ENCODE data around the gene TSPAN6.

Gene TSPAN6

GRCh38 chrX:100636321-100636991 is at the start of gene TSPAN6:
TSPAN6 (minus strand) TSS chrX:100636806; CDS start chrX:100636694, 112 bp downstream.
- peak; percentile 96 for DNase-seq (ENCODE audit: low read depth, low spot score)

- DNase-seq (ENCODE audit: low read depth, low spot score): no peak
Measured at GRCh38 chrX:100685997-100686305, 49.3 kb upstream of the TSPAN6 start.

- DNase-seq (ENCODE audit: low read depth, low spot score): peak; percentile 88
Measured at GRCh38 chrX:100685284-100685996, 48.8 kb upstream of the TSPAN6 start.

GRCh38 chrX:100682939-100683338 is 46.3 kb upstream of the TSPAN6 start:
- DNase-seq (ENCODE audit: low read depth, low spot score): no peak

- DNase-seq (ENCODE audit: low read depth, low spot score): no peak
Measured at GRCh38 chrX:100681599-100681998, 45.0 kb upstream of the TSPAN6 start.

GRCh38 chrX:100680756-100681155 is 44.1 kb upstream of the TSPAN6 start:
- no peak for DNase-seq (ENCODE audit: low read depth, low spot score)

- DNase-seq (ENCODE audit: low read depth, low spot score): no peak
Measured at GRCh38 chrX:100677611-100678181, 41.1 kb upstream of the TSPAN6 start.

GRCh38 chrX:100674705-100675104 is 38.1 kb upstream of the TSPAN6 start:
- DNase-seq (ENCODE audit: low read depth, low spot score): no peak

GRCh38 chrX:100673397-100673953 is 36.9 kb upstream of the TSPAN6 start:
- no peak for DNase-seq (ENCODE audit: low read depth, low spot score)

- DNase-seq (ENCODE audit: low read depth, low spot score): no peak
Measured at GRCh38 chrX:100672966-100673365, 36.4 kb upstream of the TSPAN6 start.

- no peak for DNase-seq (ENCODE audit: low read depth, low spot score)
Measured at GRCh38 chrX:100663642-100664041, 27.0 kb upstream of the TSPAN6 start.

GRCh38 chrX:100662796-100663195 is 26.2 kb upstream of the TSPAN6 start:
- no peak for DNase-seq (ENCODE audit: low read depth, low spot score)

GRCh38 chrX:100662170-100662569 is 25.6 kb upstream of the TSPAN6 start:
- DNase-seq (ENCODE audit: low read depth, low spot score): no peak

- no peak for DNase-seq (ENCODE audit: low read depth, low spot score)
Measured at GRCh38 chrX:100659431-100660137, 23.0 kb upstream of the TSPAN6 start.

- DNase-seq (ENCODE audit: low read depth, low spot score): no peak
Measured at GRCh38 chrX:100658941-100659381, 22.4 kb upstream of the TSPAN6 start.

- DNase-seq (ENCODE audit: low read depth, low spot score): peak; percentile 39
Measured at GRCh38 chrX:100654261-100654660, 17.7 kb upstream of the TSPAN6 start.

GRCh38 chrX:100652266-100652665 is 15.7 kb upstream of the TSPAN6 start:
- DNase-seq (ENCODE audit: low read depth, low spot score): no peak

- DNase-seq (ENCODE audit: low read depth, low spot score): no peak
Measured at GRCh38 chrX:100650841-100651240, 14.2 kb upstream of the TSPAN6 start.

- DNase-seq (ENCODE audit: low read depth, low spot score): peak; percentile 85
Measured at GRCh38 chrX:100649550-100650356, 13.1 kb upstream of the TSPAN6 start.

- DNase-seq (ENCODE audit: low read depth, low spot score): peak; percentile 57
Measured at GRCh38 chrX:100648458-100649417, 12.1 kb upstream of the TSPAN6 start.
